Measurements from ENCODE around the gene SCYGR6.

DNA sequence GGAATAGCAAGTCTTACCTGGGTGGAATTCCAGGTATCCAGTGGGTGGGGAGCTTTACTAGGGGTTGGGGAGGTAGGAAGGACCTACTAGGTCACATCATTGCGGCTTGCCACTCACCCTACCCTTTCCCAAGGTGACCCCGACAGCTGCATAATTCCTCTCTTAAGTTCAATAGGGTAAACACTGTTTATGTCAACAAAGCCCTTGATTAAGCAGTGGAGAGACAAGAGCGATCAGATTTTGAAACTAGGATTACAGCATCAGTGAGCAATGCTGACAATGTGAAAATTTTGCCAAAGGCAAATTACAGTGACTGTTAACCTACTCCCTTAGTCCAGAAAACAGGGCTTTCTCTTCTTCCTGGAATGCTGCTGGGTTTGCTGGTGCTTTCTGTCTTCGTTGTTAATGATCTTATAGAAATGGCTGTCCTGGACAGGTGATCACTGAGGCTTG lies 21.3 kb downstream of the SCYGR6 start:
- no peak for TF ChIP-seq POLR2A (IDR thresholded peaks at IDR 0.05)
- TF ChIP-seq, protein P1, sequence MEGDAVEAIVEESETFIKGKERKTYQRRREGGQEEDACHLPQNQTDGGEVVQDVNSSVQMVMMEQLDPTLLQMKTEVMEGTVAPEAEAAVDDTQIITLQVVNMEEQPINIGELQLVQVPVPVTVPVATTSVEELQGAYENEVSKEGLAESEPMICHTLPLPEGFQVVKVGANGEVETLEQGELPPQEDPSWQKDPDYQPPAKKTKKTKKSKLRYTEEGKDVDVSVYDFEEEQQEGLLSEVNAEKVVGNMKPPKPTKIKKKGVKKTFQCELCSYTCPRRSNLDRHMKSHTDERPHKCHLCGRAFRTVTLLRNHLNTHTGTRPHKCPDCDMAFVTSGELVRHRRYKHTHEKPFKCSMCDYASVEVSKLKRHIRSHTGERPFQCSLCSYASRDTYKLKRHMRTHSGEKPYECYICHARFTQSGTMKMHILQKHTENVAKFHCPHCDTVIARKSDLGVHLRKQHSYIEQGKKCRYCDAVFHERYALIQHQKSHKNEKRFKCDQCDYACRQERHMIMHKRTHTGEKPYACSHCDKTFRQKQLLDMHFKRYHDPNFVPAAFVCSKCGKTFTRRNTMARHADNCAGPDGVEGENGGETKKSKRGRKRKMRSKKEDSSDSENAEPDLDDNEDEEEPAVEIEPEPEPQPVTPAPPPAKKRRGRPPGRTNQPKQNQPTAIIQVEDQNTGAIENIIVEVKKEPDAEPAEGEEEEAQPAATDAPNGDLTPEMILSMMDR (IDR thresholded peaks at IDR 0.05): no peak
- TF ChIP-seq EP300 (IDR thresholded peaks at IDR 0.05): no peak

Data from ovary (tissue), 3 donors.